B cell (primary cell): Measurements from ENCODE around the gene TRPM1.

ENCODE experiments used
- CTCF ChIP-seq: fragments of 200-600 bp; IDR thresholded peaks from one replicate; pipeline ENCODE4 v1.8.0; 2022; ENCODE audit warnings: antibody characterized with exemption, mild to moderate bottlenecking
- EZH2 ChIP-seq: IDR thresholded peaks from 2 replicates; pipeline ENCODE4 v1.6.1; 2012; ENCODE audit warnings: borderline replicate concordance, low read depth, mild to moderate bottlenecking, moderate library complexity, low read length; ENCODE audit not compliant: insufficient read depth, poor library complexity, severe bottlenecking

- TF ChIP-seq CTCF (no peak), EZH2 (no peak)
Measured at GRCh38 chr15:31039961-31040360, 61.6 kb downstream of the TRPM1 start.
